Duodenal mucosa (tissue), 2 donors: ENCODE measurements around the gene BTAF1.

Experiments used
- H3K27ac ChIP-seq: one replicate; pipeline ENCODE4 v1.7.0; 2013; ENCODE audit warnings: low read depth, low read length
- H3K27me3 ChIP-seq, 2 donors: one replicate each; pipeline ENCODE4 v1.7.0; 2013; ENCODE audit warnings: low read length in 2 of 2, control low read depth in 1 of 2; ENCODE audit not compliant: insufficient read depth in 2 of 2, control insufficient read depth in 1 of 2
- H3K36me3 ChIP-seq, 2 donors: one replicate each; pipeline ENCODE4 v1.7.0; 2013; ENCODE audit warnings: low read length in 2 of 2, control low read depth in 1 of 2; ENCODE audit not compliant: insufficient read depth in 2 of 2, control insufficient read depth in 1 of 2
- H3K4me1 ChIP-seq, 2 donors: one replicate each; pipeline ENCODE4 v1.7.0; 2013; ENCODE audit warnings: low read length in 2 of 2, control low read depth in 1 of 2; ENCODE audit not compliant: insufficient read depth in 2 of 2, control insufficient read depth in 1 of 2
- H3K4me3 ChIP-seq, 2 donors: one replicate each; pipeline ENCODE4 v1.7.0; 2013; ENCODE audit warnings: low read length in 2 of 2, low read depth in 1 of 2
- H3K9ac ChIP-seq, 2 donors: one replicate each; pipeline ENCODE4 v1.7.0; 2013; ENCODE audit warnings: low read length in 2 of 2, low read depth in 1 of 2
- H3K9me3 ChIP-seq, 2 donors: one replicate each; pipeline ENCODE4 v1.7.0; 2013; ENCODE audit warnings: low read length in 2 of 2, control low read depth in 1 of 2; ENCODE audit not compliant: control insufficient read depth in 1 of 2

BTAF1 gene

GRCh38 chr10:91935886-91936285, 12.3 kb downstream of the BTAF1 start:
- Histone ChIP-seq H3K36me3 (peaks cover 17 to 32% of the 10 kb centered on the region in 2 donors), H3K27ac (no peak overlapping the region), H3K9me3 (no peaks in the 10 kb centered on the region), H3K27me3 (no peaks in the 10 kb centered on the region), H3K4me1 (peaks cover 0 to under 1% of the 10 kb centered on the region in 2 donors), H3K9ac (no peak overlapping the region), H3K4me3 (no peak overlapping the region)

DNA sequence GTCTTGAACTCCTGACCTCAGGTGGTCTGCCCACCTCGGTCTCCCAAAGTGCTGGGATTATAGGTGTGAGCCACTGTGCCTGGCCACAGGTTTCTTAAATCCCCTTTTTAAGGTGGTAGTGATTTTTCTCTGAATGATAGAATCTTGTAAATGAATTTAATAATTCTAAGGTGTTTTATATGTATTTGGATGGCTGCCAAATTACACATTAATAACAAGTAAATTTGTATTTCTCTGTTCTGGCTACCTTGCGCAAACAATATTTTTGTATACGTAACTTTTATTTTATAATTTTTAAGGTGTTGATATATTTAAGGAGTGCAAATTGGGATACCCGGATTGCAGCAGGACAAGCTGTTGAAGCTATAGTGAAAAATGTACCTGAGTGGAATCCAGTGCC, 16.1 kb downstream of the BTAF1 start:
- no peaks in the 10 kb centered on the region for H3K9me3 ChIP-seq
- no peak overlapping the region for H3K4me3 ChIP-seq
- no peak overlapping the region for H3K9ac ChIP-seq
- H3K36me3 ChIP-seq: peaks cover 15 to 47% of the 10 kb centered on the region in 2 donors
- H3K27me3 ChIP-seq: no peaks in the 10 kb centered on the region
- no peaks in the 10 kb centered on the region for H3K4me1 ChIP-seq
- no peak overlapping the region for H3K27ac ChIP-seq

GRCh38 chr10:91941426-91941825, 17.9 kb downstream of the BTAF1 start:
- no peaks in the 10 kb centered on the region for H3K27me3 ChIP-seq
- no peak overlapping the region for H3K9ac ChIP-seq
- H3K27ac ChIP-seq: no peak overlapping the region
- H3K36me3 ChIP-seq: peaks cover 12 to 43% of the 10 kb centered on the region in 2 donors
- H3K9me3 ChIP-seq: no peaks in the 10 kb centered on the region
- no peak overlapping the region for H3K4me3 ChIP-seq
- no peaks in the 10 kb centered on the region for H3K4me1 ChIP-seq

DNA sequence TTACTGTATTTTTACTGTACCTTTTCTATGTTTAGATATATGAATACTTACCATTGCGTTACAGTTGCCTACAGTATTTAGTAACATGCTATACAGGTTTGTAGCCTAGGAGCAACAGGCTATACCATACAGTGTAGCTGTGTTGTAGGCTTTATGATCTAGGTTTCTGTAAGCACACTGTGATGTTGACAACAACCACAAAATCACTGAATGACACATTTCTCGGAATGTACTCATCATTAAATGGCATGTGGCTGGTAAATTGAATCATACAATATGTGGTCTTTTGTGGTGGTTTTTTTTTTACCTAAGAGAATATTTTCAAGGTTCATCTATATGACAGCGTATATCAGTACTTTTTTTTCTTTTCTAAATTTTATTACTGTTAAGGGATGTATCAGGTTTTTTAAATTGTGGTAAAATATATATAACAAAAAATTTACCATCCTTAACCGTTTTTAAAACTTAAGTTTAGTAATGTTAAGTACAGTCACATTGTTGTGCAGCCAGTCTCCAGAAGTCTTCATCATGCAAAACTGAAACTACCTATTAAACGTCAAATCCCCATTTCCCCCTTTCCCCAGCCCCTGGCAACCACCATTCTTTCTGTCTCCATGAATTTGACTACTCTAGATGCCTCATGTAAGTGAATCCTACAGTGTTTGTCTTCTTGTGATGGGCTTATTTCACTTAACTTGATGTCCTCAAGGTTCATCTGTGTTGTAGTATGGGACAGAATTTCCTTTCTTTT, 21.5 kb downstream of the BTAF1 start:
- peaks cover 8 to 40% of the 10 kb centered on the region in 2 donors for H3K36me3 ChIP-seq
- H3K27me3 ChIP-seq: no peaks in the 10 kb centered on the region
- H3K4me3 ChIP-seq: no peak overlapping the region
- no peaks in the 10 kb centered on the region for H3K4me1 ChIP-seq
- no peak overlapping the region for H3K9ac ChIP-seq
- no peaks in the 10 kb centered on the region for H3K9me3 ChIP-seq
- no peak overlapping the region for H3K27ac ChIP-seq

GRCh38 chr10:91953600-91954160, 30.1 kb downstream of the BTAF1 start:
- no peaks in the 10 kb centered on the region for H3K4me1 ChIP-seq
- no peak overlapping the region for H3K9ac ChIP-seq
- H3K36me3 ChIP-seq: peaks cover 22 to 69% of the 10 kb centered on the region in 2 donors
- no peak overlapping the region for H3K4me3 ChIP-seq
- no peak overlapping the region for H3K27ac ChIP-seq
- H3K9me3 ChIP-seq: no peaks in the 10 kb centered on the region
- no peaks in the 10 kb centered on the region for H3K27me3 ChIP-seq

GRCh38 chr10:91955114-91955513, 31.5 kb downstream of the BTAF1 start:
- H3K4me3 ChIP-seq: no peak overlapping the region
- no peak overlapping the region for H3K27ac ChIP-seq
- H3K9ac ChIP-seq: no peak overlapping the region
- H3K9me3 ChIP-seq: no peaks in the 10 kb centered on the region
- no peaks in the 10 kb centered on the region for H3K4me1 ChIP-seq
- no peaks in the 10 kb centered on the region for H3K27me3 ChIP-seq
- peaks cover 22 to 77% of the 10 kb centered on the region in 2 donors for H3K36me3 ChIP-seq

DNA sequence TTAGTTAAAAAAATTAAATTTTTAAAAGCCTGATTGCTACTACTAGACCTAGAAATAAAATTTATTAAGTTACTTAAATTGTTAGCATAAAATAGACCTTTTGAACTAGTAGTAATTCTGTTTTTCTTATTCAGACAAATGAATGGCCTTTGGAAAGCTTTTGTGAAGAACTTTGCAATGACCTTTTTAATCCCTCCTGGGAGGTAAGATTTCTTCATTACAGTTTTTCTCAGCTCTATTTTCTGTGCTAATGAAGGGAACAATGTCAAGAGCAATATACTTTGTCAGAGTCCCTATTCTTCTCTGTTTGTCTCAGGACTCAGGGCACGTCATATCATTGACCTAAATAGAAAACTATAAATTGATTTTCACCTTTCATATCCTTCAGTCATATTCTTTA, 33.5 kb downstream of the BTAF1 start:
- Histone ChIP-seq H3K27ac (no peak overlapping the region), H3K9ac (no peak overlapping the region), H3K9me3 (no peaks in the 10 kb centered on the region), H3K4me3 (no peak overlapping the region), H3K27me3 (no peaks in the 10 kb centered on the region), H3K4me1 (no peaks in the 10 kb centered on the region), H3K36me3 (peaks cover 25 to 80% of the 10 kb centered on the region in 2 donors)

DNA sequence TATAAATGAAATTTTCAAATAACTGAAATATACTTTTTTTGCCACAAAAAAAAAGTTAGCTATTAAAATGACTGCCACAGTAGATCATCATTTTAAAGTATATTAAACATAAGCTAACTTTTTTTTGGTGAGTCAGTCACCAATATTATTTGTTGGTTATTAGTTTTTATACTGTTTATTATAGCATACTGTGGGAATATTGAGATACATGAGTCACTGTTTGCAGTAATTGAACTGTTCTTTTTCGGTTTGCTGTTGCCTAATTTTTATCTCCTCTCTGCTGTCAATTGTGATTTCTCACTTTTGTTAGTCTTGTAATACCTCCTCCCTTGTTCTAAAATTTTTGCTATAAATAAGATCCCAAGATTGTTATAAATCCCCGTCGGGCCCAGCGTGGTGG, 45.7 kb downstream of the BTAF1 start:
- Histone ChIP-seq H3K4me3 (no peak overlapping the region), H3K36me3 (peaks cover 15 to 49% of the 10 kb centered on the region in 2 donors), H3K9ac (no peak overlapping the region), H3K27ac (no peak overlapping the region), H3K27me3 (no peaks in the 10 kb centered on the region), H3K9me3 (no peaks in the 10 kb centered on the region), H3K4me1 (no peaks in the 10 kb centered on the region)

- Histone ChIP-seq H3K9me3 (no peaks in the 10 kb centered on the region), H3K9ac (no peak overlapping the region), H3K4me3 (no peak overlapping the region), H3K4me1 (no peaks in the 10 kb centered on the region), H3K27ac (no peak overlapping the region), H3K27me3 (no peaks in the 10 kb centered on the region), H3K36me3 (peaks cover 0 to 23% of the 10 kb centered on the region in 2 donors)
Measured at GRCh38 chr10:91974960-91975359, 51.4 kb downstream of the BTAF1 start.

GRCh38 chr10:91975438-91975837, 51.9 kb downstream of the BTAF1 start:
- Histone ChIP-seq H3K27ac (no peak overlapping the region), H3K36me3 (peaks cover 0 to 20% of the 10 kb centered on the region in 2 donors), H3K27me3 (no peaks in the 10 kb centered on the region), H3K4me3 (no peak overlapping the region), H3K9me3 (no peaks in the 10 kb centered on the region), H3K4me1 (no peaks in the 10 kb centered on the region), H3K9ac (no peak overlapping the region)
